Activated T-cell treated with anti-CD3 and anti-CD28 coated beads, Interleukin-2, amount 50 U/mL, for 4 hours (primary cell): Measurements from ENCODE around the gene KLHL14. TPM values are rescaled to one million over a fixed set of nuclear protein-coding genes. Genes with fewer than 3 reads are reported as not detected.
"Not testable (repeated sequence)": the region's sequence is repeated elsewhere in the genome, so short reads cannot be mapped to it uniquely, and the experiment has no call there.

Source experiments
- ATAC-seq, 2 donors: fragments of 200-7000 bp; cut with Tn5 transposase; one replicate each; pipeline ENCODE4 v1.10.0; 2021
- DNase-seq: peaks from one replicate; pipeline ENCODE4 v3.0.0-alpha.2; 2020
- H3K27me3 Mint-ChIP-seq: one replicate; pipeline ENCODE4 v1.8.0; 2021; ENCODE audit warnings: low read depth, mixed read lengths
- H3K36me3 Mint-ChIP-seq: one replicate; pipeline ENCODE4 v1.8.0; 2022; ENCODE audit warnings: mixed read lengths; ENCODE audit not compliant: insufficient read depth
- H3K4me1 Mint-ChIP-seq: one replicate; pipeline ENCODE4 v1.8.0; 2021; ENCODE audit warnings: low read depth, mixed read lengths
- H3K4me3 Mint-ChIP-seq: one replicate; pipeline ENCODE4 v1.8.0; 2021; ENCODE audit warnings: mild to moderate bottlenecking, moderate library complexity, mixed read lengths
- H3K9me3 Mint-ChIP-seq: one replicate; pipeline ENCODE4 v1.8.0; 2021; ENCODE audit warnings: mixed read lengths
- total RNA-seq, 3 donors: library from RNA; stranded (reverse); gene quantifications; one replicate each; pipeline ENCODE4 v1.2.1, GENCODE V29; 2021

The KLHL14 gene
- total RNA-seq, 3 donors from 2014 or later: not detected

DNA sequence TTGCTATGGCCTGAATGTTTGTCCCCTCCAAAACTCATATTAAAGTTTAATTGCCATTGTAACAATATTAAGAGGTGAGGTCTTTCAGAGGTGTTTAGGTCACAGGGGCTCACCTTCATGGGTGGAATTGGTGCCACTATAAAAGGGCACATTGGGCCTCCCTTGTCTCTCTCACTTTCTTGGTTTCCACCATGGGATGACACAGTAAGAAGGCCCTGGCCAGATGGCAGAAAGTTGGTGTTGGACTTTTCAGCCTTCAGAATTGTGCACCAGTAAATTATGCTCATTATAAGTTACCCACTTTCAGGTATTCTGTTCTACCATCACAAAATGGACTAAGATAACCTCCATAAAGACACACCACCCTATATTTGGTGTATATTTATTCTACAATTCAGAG, 102.1 kb downstream of the KLHL14 start:
- H3K27me3 Mint-ChIP-seq: no peaks in the 10 kb centered on the region
- ATAC-seq (no peak), DNase-seq (no peak)
- no peaks in the 10 kb centered on the region for H3K36me3 Mint-ChIP-seq
- H3K9me3 Mint-ChIP-seq: no peaks in the 10 kb centered on the region
- H3K4me1 Mint-ChIP-seq: no peaks in the 10 kb centered on the region
- H3K4me3 Mint-ChIP-seq: no peak overlapping the region

DNA sequence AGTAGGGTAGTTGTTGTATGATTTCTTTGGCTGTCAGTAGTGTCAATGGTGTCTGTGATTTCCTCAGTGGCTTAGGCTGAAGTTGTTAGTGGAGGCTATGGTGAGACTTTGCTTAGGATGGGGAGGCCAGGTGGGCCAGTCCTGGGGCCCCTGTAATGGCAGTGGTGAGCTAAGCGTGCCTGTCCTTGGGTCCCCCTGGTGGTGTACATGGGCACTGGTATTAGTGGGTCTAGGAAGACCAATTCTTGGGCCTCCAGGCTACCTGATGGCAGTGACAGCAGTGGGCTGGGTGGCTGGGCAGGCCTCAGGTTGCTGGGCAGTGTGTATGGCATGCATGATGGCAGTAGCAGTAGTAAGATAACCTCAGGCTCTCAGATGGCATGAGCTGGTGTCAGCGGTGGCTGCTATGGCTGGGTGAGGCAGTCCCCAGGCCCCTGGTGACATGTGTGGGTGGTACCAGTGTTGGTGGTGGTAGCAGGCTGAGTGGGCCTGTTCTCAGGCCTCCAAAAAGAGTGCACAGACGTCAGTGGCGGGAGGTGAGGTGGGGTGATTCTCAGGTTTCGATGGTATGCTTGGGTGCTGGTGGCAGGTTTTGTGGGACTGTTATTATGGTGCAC, 103.2 kb downstream of the KLHL14 start:
- H3K4me1 Mint-ChIP-seq: no peaks in the 10 kb centered on the region
- DNase-seq (no peak), ATAC-seq (no peak)
- H3K36me3 Mint-ChIP-seq: no peaks in the 10 kb centered on the region
- H3K27me3 Mint-ChIP-seq: no peaks in the 10 kb centered on the region
- no peak overlapping the region for H3K4me3 Mint-ChIP-seq
- no peaks in the 10 kb centered on the region for H3K9me3 Mint-ChIP-seq

DNA sequence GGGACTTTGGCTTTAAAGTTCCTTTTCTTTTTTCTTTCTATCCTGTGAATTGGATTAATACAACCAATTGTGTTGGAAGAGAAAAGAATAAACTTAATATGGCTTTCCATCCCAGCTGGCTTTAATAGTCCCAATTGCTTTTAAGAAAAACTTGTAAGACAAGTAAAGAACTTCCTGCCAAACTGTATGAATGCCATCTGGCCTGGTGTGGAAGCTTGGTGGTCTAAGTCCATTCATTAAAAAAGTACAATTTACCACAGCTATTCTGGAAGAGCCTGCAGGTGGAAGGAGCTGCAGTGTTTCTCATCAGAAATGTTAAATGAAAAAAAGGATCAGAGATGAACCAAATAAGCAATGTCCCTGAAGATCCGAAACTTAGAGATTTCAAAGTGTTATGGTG, 103.9 kb downstream of the KLHL14 start:
- H3K36me3 Mint-ChIP-seq: no peaks in the 10 kb centered on the region
- no peaks in the 10 kb centered on the region for H3K4me1 Mint-ChIP-seq
- no peak for ATAC-seq
- no peaks in the 10 kb centered on the region for H3K9me3 Mint-ChIP-seq
- no peak for DNase-seq
- H3K4me3 Mint-ChIP-seq: no peak overlapping the region
- H3K27me3 Mint-ChIP-seq: no peaks in the 10 kb centered on the region

DNA sequence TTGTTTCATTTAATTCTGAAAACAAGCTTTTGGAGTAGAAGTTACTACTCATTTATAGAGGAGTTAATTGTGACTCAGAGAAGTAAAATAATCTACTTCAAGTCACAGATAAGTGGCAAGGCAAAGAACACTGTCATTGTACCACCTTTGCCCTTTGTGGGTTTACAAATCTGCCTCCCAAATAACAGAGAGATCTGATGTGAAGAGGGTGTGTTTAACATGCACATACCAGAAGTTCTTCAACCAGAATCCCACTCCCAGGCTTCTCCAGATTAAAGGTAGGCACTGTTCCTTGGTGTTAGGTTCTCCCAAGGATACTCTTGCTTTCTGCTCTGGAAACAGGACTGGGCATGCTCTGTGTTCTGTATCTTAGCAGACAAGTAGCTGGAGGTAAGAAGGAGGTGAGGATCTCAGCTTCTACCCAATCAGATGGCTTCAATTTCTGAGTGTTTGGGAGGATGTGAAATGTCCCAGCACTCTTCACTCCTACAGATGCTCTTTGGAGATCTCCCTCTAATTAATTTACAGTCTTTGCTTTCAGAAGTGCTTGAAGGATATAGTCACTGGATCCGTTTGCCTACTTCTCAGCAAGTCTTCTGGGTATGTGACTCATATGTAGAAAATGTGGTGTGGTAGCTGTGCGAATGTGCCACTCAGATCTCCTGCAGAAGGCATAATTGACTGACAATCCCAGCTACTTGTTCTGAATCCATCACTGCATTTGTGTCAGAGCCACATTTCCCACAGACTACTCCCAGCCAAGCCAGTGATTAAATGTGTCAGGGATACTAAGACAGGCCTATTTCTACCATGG, 111.1 kb downstream of the KLHL14 start:
- Mint-ChIP-seq H3K4me3 (no peak overlapping the region), H3K27me3 (no peaks in the 10 kb centered on the region), H3K36me3 (no peaks in the 10 kb centered on the region), H3K4me1 (no peaks in the 10 kb centered on the region), H3K9me3 (peaks cover 3% of the 10 kb centered on the region)
- ATAC-seq (no peak), DNase-seq (no peak)

DNA sequence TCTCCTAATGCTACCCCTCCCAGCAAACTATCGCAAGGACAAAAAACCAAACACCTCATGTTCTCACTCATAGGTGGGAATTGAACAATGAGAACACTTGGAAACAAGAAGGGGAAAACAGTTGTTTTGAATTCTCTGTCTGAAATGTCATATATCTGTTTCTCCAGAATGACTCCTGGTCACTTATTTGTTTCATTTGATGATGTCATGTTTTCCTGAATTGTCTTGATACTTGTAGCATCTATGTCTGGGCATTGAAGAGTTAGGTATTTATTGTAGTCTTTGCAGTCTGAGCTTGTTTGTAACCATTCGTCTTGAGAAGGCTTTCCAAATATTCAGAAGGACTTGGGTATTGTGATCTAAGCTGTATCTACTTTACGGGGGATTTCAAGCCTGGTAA, 118.3 kb downstream of the KLHL14 start:
- not testable (repeated sequence) for H3K4me3 Mint-ChIP-seq, DNase-seq, H3K27me3 Mint-ChIP-seq, ATAC-seq, H3K4me1 Mint-ChIP-seq, H3K9me3 Mint-ChIP-seq, H3K36me3 Mint-ChIP-seq

DNA sequence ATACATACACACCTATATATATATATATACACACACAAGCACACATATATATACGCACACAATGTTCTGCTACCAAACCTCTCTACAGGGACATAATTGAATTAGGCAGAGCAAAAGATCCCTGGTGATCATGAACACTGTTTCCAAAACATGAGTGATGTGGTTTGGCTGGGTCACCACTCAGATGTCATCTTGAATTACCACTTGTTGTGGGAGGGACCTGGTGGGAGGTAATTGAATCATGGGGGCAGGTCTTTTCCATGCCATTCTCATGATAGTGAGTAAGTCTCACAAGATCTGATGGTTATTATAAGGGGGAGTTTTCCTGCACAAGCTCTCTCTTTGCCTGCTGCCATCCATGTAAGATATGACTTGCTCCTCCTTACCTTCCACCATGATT, 135.2 kb downstream of the KLHL14 start:
- not testable (repeated sequence) for H3K4me1 Mint-ChIP-seq, H3K27me3 Mint-ChIP-seq, ATAC-seq, H3K9me3 Mint-ChIP-seq, DNase-seq, H3K4me3 Mint-ChIP-seq, H3K36me3 Mint-ChIP-seq

DNA sequence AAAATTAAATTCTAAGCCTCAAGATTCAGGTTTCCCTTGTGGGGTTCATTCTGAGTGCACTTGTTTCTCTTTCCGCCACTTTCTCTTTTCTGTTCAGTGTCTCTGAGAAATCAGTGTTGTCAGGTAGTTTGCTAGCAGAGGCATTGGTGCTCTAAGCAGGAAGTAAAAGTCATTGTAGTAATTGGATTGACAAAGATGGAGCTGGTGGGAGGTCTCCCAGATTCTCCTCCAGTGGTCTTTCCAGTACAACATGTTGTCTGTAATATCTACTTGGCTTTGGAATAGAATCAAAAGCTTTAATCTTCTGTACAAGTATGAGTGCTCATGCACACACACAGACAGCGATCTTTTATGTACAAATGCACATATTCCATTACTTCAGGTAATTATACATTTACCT, 135.6 kb downstream of the KLHL14 start:
- no peaks in the 10 kb centered on the region for H3K4me1 Mint-ChIP-seq
- no peaks in the 10 kb centered on the region for H3K9me3 Mint-ChIP-seq
- H3K27me3 Mint-ChIP-seq: peaks cover 2% of the 10 kb centered on the region
- H3K36me3 Mint-ChIP-seq: no peaks in the 10 kb centered on the region
- H3K4me3 Mint-ChIP-seq: no peak overlapping the region
- ATAC-seq (no peak), DNase-seq (no peak)

DNA sequence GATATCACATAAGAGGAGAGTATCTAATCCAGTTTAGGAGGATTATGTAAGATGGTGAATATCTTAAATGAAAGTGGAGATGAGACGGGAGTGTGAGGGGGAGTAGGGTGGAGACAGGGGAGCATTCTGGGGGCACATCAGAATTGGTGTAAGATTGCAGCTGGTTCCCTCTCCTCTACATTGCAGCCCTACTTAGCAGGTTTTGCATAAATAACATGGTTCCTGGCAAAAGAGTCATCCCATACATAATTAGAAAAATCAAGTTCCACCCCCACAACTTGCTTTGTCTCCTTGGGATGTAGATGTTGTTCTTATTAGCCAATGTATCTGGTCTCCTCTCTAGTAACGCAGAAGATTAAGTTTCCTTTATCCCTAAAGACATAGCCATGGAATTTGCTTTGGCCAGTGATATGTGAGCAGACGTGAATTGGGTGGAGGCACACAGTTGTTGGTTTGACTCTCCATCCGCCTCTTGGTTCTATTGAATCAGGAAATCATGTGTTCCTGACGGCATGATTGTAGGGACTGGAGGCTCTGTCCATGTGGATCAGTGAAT, 137.9 kb downstream of the KLHL14 start:
- no peaks in the 10 kb centered on the region for H3K9me3 Mint-ChIP-seq
- DNase-seq (no peak), ATAC-seq (no peak)
- no peaks in the 10 kb centered on the region for H3K4me1 Mint-ChIP-seq
- H3K27me3 Mint-ChIP-seq: peaks cover 2% of the 10 kb centered on the region
- no peaks in the 10 kb centered on the region for H3K36me3 Mint-ChIP-seq
- H3K4me3 Mint-ChIP-seq: no peak overlapping the region

DNA sequence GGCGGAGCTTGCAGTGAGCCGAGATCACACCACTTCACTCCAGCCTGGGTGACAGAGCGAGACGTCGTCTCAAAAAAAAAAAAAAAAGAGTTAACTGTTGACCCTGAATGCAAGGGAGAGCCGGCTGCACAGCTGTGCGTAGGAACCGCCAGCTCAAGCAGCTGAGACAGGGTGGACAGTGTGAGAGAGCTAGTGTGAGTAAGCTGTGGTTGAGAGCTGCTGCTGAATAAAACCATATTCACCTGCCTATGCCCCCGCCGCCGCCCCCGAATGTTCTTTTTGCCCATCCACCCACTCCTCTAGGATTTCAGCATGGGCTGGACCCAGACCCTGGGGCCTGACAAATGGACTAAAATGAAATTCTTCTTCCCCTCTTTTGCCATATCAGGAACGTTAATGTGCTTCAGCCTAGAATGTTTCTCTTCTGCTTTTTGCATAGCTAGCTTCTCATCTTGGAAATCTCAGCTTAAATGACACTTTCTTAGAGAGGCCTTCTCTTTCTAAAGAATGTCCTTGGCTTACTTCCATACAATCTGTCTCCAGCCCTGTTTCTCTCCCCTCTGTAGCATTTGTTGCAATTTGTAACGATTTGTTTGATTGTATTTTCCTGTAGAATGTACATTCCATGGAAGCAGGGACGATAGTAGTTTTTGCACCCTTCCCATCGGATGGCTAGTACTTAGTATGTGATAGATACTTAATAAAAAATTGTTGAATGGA, 142.7 kb downstream of the KLHL14 start:
- Mint-ChIP-seq H3K27me3 (peaks cover 2% of the 10 kb centered on the region), H3K4me1 (no peaks in the 10 kb centered on the region), H3K36me3 (no peaks in the 10 kb centered on the region), H3K4me3 (no peak overlapping the region), H3K9me3 (no peaks in the 10 kb centered on the region)
- DNase-seq: no peak
- no peak for ATAC-seq

DNA sequence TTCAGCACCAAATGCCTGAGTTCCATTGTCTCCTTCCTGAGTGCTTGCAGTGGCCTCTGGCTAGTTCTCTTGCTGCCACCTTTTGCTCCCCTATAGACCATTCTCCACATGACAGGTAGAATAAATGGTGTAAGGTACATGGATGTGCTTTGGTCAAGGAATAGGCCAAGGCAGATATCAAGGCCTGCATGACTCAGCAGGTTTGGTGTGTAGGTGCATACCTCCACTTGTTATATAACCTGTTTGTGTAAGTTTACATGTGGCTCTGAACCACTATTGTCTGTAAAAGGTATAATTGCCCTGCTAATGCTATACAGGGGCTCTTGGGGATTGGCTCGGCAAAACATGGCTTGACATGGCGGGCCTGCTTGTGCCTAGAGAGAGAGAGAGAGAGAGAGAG, 143.5 kb downstream of the KLHL14 start:
- no peaks in the 10 kb centered on the region for H3K4me1 Mint-ChIP-seq
- ATAC-seq (no peak), DNase-seq (no peak)
- H3K9me3 Mint-ChIP-seq: no peaks in the 10 kb centered on the region
- no peak overlapping the region for H3K4me3 Mint-ChIP-seq
- no peaks in the 10 kb centered on the region for H3K36me3 Mint-ChIP-seq
- H3K27me3 Mint-ChIP-seq: no peaks in the 10 kb centered on the region

DNA sequence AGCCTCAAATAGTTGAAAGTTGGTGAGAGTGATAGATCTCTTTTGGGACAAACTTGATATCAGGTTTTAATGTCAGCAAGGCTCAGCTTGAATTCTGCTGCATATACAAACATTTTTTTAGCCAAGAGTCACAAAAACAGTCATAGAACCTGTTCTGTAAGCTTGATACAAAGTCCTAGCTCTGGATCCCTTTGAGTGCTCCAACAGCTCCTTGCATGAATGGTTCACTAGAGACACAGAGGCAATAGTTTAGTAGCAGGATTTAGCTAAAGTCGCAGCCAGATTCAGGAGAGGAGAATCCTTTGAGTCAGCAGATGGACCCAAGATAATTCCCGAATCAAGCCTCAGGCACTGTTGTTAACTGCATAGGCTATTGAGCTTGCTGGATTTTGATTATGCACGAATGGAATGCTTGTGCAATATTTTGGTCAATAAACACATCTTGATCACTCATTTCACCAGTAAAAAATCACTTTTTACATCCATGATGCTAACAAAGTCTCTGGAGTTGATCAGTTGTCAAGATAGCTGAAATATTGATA, 148.6 kb downstream of the KLHL14 start:
- H3K36me3 Mint-ChIP-seq: no peaks in the 10 kb centered on the region
- H3K4me3 Mint-ChIP-seq: no peak overlapping the region
- no peaks in the 10 kb centered on the region for H3K4me1 Mint-ChIP-seq
- DNase-seq: no peak
- ATAC-seq: no peak
- H3K9me3 Mint-ChIP-seq: no peaks in the 10 kb centered on the region
- no peaks in the 10 kb centered on the region for H3K27me3 Mint-ChIP-seq

DNA sequence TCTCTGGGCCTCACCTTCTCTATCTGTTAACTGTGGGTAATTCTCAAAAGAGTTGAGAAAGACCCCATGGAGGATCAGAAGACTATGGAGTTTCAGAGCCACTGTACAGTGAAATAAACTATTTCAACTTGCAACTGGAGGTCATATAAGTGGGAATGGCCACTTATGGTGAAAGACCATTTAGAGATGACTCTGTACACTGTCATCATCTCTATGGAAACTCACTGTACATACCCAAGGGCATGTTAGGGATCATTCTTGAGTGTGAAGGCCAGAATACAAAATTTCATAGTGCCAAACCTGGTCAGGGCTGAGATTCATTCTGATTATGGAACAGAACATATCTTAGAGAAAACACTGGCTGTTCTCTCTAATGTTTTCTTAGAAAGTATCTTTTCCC, 149.3 kb downstream of the KLHL14 start:
- no peak overlapping the region for H3K4me3 Mint-ChIP-seq
- no peaks in the 10 kb centered on the region for H3K4me1 Mint-ChIP-seq
- ATAC-seq (no peak), DNase-seq (no peak)
- H3K9me3 Mint-ChIP-seq: no peaks in the 10 kb centered on the region
- no peaks in the 10 kb centered on the region for H3K36me3 Mint-ChIP-seq
- H3K27me3 Mint-ChIP-seq: no peaks in the 10 kb centered on the region
